ENCODE measurements around the gene GK2. TPM values are rescaled to one million over a fixed set of nuclear protein-coding genes. Genes with fewer than 3 reads are reported as not detected.

The GK2 gene
- total RNA-seq, 1 experiment from 2014 or later = not detected

- intact Hi-C loops (cut with micrococcal nuclease; ENCODE audit: unreplicated experiment) (no loop called here), in situ Hi-C loops (cut with HindIII; ENCODE audit: low pct_unique_long_range_greater_than_20kb, low sequenced_read_pairs) (no loop called here)
- H3K4me3 ChIP-seq (ENCODE audit: low read depth in 2 of 2, low read length in 2 of 2) = no peak overlapping the region
- no peak overlapping the region for H3K27ac ChIP-seq (ENCODE audit: low read length)
- ChIA-PET POLR2A (no interaction called here), CTCF (no interaction called here)
- H3K4me1 ChIP-seq (ENCODE audit: control insufficient read depth, insufficient read depth, low read length) = no peaks in the 10 kb centered on the region
- TF ChIP-seq REST (IDR thresholded peaks at IDR 0.05; ENCODE audit: insufficient read depth in 1 of 2, low read depth in 2 of 2, low read length in 1 of 2) (no peak), TCF7L2 (IDR thresholded peaks at IDR 0.05; ENCODE audit: low read depth, low read length) (no peak), POLR2AphosphoS5 (IDR thresholded peaks at IDR 0.05; ENCODE audit: low read depth, low read length) (no peak), SIN3A (IDR thresholded peaks at IDR 0.05; ENCODE audit: borderline replicate concordance, insufficient read depth, low read depth, low read length) (no peak), CTCF (IDR thresholded peaks at IDR 0.05) (no peak)
- no peaks in the 10 kb centered on the region for H3K36me3 ChIP-seq (ENCODE audit: control insufficient read depth, insufficient read depth, low read length)
- no peak for DNase-seq (ENCODE audit: low read depth, low spot score)
- no TSS peak for BruUV-seq (replicated peaks)
- no peaks in the 10 kb centered on the region for H3K27me3 ChIP-seq (ENCODE audit: control insufficient read depth, insufficient read depth, low read length)
- no peak for ATAC-seq
- H3K9me3 ChIP-seq (ENCODE audit: control insufficient read depth, insufficient read depth, low read depth, low read length) = no peaks in the 10 kb centered on the region
Measured at GRCh38 chr4:79357365-79357764, 50.7 kb downstream of the GK2 start.

Other genes with a start within 250 kb of the GK2 start
- not detected for gene NAA11, start 82.2 kb downstream of the GK2 start, total RNA-seq (2021; ENCODE audit: unreplicated experiment)